Mucosa of descending colon (tissue), 3 donors: ENCODE results near the gene RAMACL. TPM values are rescaled to one million over a fixed set of nuclear protein-coding genes. Genes with fewer than 3 reads are reported as not detected.

Source experiments
- ATAC-seq: fragments of 200-7000 bp; cut with Tn5 transposase; one replicate; pipeline ENCODE4 v1.9.1; 2020; ENCODE audit warnings: mild to moderate bottlenecking, moderate library complexity
- DNase-seq, 3 donors: peaks; one replicate each; pipeline ENCODE4 v3.0.0-alpha.2; 2020
- H3K36me3 ChIP-seq: fragments of 200-600 bp; one replicate; pipeline ENCODE4 v1.8.0; 2021; ENCODE audit warnings: low read depth, mild to moderate bottlenecking
- H3K4me1 ChIP-seq: fragments of 200-600 bp; one replicate; pipeline ENCODE4 v1.8.0; 2021; ENCODE audit warnings: low read depth, mild to moderate bottlenecking
- H3K4me3 ChIP-seq: fragments of 200-600 bp; one replicate; pipeline ENCODE4 v1.8.0; 2021; ENCODE audit warnings: mild to moderate bottlenecking
- H3K9me3 ChIP-seq: fragments of 200-600 bp; one replicate; pipeline ENCODE4 v1.8.0; 2021; ENCODE audit warnings: mild to moderate bottlenecking
- intact Hi-C, 2 donors: fragments of 100-400 bp; cut with DNase I in 1 of 2; cut with micrococcal nuclease in 1 of 2; formaldehyde crosslinking; loops; one replicate each; pipeline versions ENCODE4 v1.11.0 to v1.11.1; 2022; cut with DNase I, micrococcal nuclease
- total RNA-seq, 3 donors: library from RNA; stranded (reverse); fragmentation: NEBNext Ultra II Directional in 2 of 3; extraction: Animal tissue kit (Norgen Biotek cat#: 25700) in 2 of 3; gene quantifications; one replicate each; pipeline versions ENCODE4 v1.2.1 to v1.2.4, GENCODE V29; 2021 to 2023
- TF ChIP-seq, protein P1 (sequence below): fragments of 200-600 bp; IDR thresholded peaks from one replicate; pipeline ENCODE4 v1.8.0; 2022; ENCODE audit warnings: antibody characterized with exemption, mild to moderate bottlenecking
- donor health status: DM: no; HTN: no; CAD: no; lungs with moderate emphysema.
- donor health status: DM: no; HTN: no; CAD: no.
- donor health status: DM: no; HTN: yes; CAD: no.

Gene RAMACL
- total RNA-seq, 3 donors from 2014 or later = 0.66 to 1.7 (median 0.92) TPM

GRCh38 chr6:166603043-166603690 is 16.7 kb upstream of the RAMACL start:
- no peak overlapping the region for H3K4me3 ChIP-seq

GRCh38 chr6:166601956-166602355 is 15.5 kb upstream of the RAMACL start:
- ATAC-seq = no peak
- H3K9me3 ChIP-seq = no peaks in the 10 kb centered on the region
- intact Hi-C loops = no loop called here
- H3K36me3 ChIP-seq = no peaks in the 10 kb centered on the region
- TF ChIP-seq, protein P1, sequence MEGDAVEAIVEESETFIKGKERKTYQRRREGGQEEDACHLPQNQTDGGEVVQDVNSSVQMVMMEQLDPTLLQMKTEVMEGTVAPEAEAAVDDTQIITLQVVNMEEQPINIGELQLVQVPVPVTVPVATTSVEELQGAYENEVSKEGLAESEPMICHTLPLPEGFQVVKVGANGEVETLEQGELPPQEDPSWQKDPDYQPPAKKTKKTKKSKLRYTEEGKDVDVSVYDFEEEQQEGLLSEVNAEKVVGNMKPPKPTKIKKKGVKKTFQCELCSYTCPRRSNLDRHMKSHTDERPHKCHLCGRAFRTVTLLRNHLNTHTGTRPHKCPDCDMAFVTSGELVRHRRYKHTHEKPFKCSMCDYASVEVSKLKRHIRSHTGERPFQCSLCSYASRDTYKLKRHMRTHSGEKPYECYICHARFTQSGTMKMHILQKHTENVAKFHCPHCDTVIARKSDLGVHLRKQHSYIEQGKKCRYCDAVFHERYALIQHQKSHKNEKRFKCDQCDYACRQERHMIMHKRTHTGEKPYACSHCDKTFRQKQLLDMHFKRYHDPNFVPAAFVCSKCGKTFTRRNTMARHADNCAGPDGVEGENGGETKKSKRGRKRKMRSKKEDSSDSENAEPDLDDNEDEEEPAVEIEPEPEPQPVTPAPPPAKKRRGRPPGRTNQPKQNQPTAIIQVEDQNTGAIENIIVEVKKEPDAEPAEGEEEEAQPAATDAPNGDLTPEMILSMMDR = no peak
- DNase-seq = peak in 1 of 3 donors; percentile 9
- H3K4me1 ChIP-seq = no peaks in the 10 kb centered on the region
- H3K4me3 ChIP-seq = no peak overlapping the region

More at GRCh38 chr6:166603043-166603690, 16.7 kb upstream of the RAMACL start:
- no peak for ATAC-seq
- peak in 1 of 3 donors; percentile 22 for DNase-seq
- TF ChIP-seq, protein P1 = no peak
- Histone ChIP-seq H3K4me1 (no peaks in the 10 kb centered on the region), H3K36me3 (no peaks in the 10 kb centered on the region), H3K9me3 (no peaks in the 10 kb centered on the region)
- intact Hi-C loops = no loop called here

DNA sequence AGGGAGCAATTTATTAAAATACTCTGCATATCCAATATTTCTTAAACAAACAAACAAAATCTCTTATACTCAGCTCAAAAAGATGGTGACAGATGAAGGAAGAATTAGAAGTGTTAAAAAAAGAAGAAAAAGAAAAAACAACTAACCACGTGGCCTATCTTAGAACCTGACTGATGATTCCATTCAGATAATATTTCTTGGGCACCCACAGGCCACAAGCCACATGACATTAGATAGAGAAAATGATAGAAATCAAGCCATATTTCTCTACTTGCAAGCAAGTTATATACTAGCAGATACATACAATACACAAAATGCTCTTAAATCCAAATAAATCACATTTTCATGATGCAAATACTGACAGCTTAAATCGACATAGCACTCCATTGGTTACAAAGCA is 14.5 kb upstream of the RAMACL start:
- intact Hi-C loops = no loop called here
- DNase-seq (no peak), ATAC-seq (no peak)
- Histone ChIP-seq H3K9me3 (no peaks in the 10 kb centered on the region), H3K4me1 (no peaks in the 10 kb centered on the region), H3K4me3 (no peak overlapping the region), H3K36me3 (no peaks in the 10 kb centered on the region)
- TF ChIP-seq, protein P1 = no peak

- H3K4me3 ChIP-seq = no peak overlapping the region
- DNase-seq (peak in 1 of 3 donors; percentile 7), ATAC-seq (no peak)
- H3K36me3 ChIP-seq = no peaks in the 10 kb centered on the region
- H3K9me3 ChIP-seq = no peaks in the 10 kb centered on the region
- no peaks in the 10 kb centered on the region for H3K4me1 ChIP-seq
- intact Hi-C loops = no loop called here
- TF ChIP-seq, protein P1 = no peak
Measured at GRCh38 chr6:166599205-166599604, 12.7 kb upstream of the RAMACL start.

- peak; percentile 55 for ATAC-seq
- no peaks in the 10 kb centered on the region for H3K36me3 ChIP-seq
- H3K9me3 ChIP-seq = no peaks in the 10 kb centered on the region
- peak in 2 of 3 donors; percentile 11 to 36 for DNase-seq
- intact Hi-C loops = no loop called here
- H3K4me3 ChIP-seq = no peak overlapping the region
- TF ChIP-seq, protein P1 = no peak
- no peaks in the 10 kb centered on the region for H3K4me1 ChIP-seq
Measured at GRCh38 chr6:166598441-166599138, 12.1 kb upstream of the RAMACL start.
